ENCODE measurements around the gene PRDX2.
A peak's percentile ranks its signal among the peaks of the same experiment; 100 is the strongest.

PRDX2 gene

DNA sequence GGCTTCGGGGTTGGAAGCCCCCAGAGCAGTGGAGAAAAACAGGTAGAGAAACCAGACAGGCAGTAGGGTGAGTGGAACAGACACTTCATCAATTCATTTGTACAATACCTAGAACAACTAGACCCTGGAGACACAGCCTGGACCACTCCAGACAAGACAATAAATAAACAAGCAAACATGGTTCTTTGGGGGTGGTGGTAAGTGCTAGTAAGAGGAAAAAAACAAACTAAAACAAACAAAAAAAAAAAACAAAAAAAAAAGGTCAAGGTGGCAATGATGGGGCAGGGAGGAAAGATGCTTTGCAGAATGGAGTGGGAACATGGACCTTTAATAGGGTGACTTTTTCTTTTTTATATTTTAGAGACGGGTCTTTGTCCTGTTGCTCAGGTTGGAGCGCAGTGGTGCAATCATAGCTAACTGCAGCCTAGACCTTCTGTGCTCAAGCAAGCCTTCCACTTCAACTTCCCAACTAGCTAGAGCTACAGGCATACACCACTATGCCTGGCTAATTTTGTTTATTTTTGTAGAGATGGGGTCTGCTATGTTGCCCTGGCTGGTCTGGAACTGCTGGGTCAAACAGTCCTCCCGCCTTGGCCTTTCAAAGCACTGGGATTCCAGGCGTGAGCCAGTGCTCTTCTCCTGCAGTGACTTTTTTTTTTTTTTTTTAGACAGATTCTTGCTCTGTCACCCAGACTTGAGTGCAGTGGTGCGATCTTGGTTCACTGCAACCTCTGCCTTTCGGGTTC lies 7.2 kb downstream of the PRDX2 start:
- intact Hi-C loops (cut with DNase I): no loop called here
- no peak for DNase-seq

- intact Hi-C loops (cut with DNase I): no loop called here
- peak; percentile 81 to 99 (median 90) for DNase-seq
Measured at GRCh38 chr19:12793290-12794195, 8.1 kb downstream of the PRDX2 start.

GRCh38 chr19:12792853-12793289 lies 8.7 kb downstream of the PRDX2 start:
- intact Hi-C loops (cut with DNase I): no loop called here
- DNase-seq: no peak

- DNase-seq: peak; percentile 45 to 95 (median 64)
- intact Hi-C loops (cut with DNase I): no loop called here
Measured at GRCh38 chr19:12792051-12792852, 9.3 kb downstream of the PRDX2 start.

DNA sequence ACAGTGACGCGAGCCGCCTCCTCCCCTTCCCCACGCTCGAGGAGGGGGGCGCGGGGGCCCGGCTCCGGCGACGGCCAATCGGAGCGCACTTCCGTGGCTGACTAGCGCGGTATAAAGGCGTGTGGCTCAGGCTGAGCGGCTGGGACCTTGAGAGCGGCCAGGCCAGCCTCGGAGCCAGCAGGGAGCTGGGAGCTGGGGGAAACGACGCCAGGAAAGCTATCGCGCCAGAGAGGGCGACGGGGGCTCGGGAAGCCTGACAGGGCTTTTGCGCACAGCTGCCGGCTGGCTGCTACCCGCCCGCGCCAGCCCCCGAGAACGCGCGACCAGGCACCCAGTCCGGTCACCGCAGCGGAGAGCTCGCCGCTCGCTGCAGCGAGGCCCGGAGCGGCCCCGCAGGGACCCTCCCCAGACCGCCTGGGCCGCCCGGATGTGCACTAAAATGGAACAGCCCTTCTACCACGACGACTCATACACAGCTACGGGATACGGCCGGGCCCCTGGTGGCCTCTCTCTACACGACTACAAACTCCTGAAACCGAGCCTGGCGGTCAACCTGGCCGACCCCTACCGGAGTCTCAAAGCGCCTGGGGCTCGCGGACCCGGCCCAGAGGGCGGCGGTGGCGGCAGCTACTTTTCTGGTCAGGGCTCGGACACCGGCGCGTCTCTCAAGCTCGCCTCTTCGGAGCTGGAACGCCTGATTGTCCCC lies 10.1 kb downstream of the PRDX2 start, which contains the start of gene JUNB:
TSS of gene JUNB (plus strand) at position 142 of the 706 bp plus-strand sequence. CDS start at position 428, 286 bp downstream.
- intact Hi-C loops (cut with DNase I): loop anchor here (2.0 kb wide), 1 partner anchor 57 kb away; the partner anchor contains the start of gene TRIR
- DNase-seq: peak; percentile 96 to 100 (median 98)

DNA sequence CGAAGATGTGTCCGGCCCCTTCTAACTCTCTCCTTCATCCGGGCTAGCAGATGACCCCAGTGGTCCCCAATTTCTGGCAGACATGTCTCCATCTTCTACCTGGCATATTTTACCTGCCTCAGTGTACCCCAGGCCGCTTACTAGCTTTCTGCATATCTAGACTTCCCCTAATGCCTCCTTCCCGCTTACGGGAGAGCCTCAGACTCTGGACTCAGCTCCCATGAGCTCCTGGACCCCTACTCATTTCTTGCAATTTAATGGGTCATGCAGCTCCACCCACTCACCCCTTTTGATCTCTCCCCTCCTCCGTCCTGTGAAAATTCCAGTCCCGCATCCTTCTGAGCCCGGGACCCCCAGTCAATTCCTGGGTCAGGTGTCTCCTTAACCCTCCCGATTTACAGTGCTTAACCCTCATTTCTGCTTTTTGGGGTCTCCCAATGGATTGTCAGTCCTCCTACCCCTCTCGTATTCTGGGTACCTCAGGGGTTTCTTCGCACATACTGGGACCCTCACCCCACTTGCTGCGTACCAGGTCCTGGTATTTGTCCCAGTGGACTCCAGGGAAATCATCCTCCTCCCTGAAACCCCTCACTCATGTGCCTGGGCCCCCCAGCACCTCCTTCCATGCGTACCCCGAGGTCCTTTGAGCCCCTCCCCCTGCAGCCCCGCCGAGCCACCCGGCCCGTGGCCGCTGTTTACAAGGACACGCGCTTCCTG lies 10.8 kb downstream of the PRDX2 start:
- DNase-seq: no peak
- intact Hi-C loops (cut with DNase I): loop anchor here (2.0 kb wide), 1 partner anchor 56 kb away; the partner anchor contains the start of gene TRIR

GRCh38 chr19:12789904-12790619 lies 11.5 kb downstream of the PRDX2 start:
- intact Hi-C loops (cut with DNase I): loop anchor here (2.0 kb wide), 1 partner anchor 55 kb away; the partner anchor contains the start of gene TRIR
- DNase-seq: peak; percentile 92 to 100 (median 97)

DNA sequence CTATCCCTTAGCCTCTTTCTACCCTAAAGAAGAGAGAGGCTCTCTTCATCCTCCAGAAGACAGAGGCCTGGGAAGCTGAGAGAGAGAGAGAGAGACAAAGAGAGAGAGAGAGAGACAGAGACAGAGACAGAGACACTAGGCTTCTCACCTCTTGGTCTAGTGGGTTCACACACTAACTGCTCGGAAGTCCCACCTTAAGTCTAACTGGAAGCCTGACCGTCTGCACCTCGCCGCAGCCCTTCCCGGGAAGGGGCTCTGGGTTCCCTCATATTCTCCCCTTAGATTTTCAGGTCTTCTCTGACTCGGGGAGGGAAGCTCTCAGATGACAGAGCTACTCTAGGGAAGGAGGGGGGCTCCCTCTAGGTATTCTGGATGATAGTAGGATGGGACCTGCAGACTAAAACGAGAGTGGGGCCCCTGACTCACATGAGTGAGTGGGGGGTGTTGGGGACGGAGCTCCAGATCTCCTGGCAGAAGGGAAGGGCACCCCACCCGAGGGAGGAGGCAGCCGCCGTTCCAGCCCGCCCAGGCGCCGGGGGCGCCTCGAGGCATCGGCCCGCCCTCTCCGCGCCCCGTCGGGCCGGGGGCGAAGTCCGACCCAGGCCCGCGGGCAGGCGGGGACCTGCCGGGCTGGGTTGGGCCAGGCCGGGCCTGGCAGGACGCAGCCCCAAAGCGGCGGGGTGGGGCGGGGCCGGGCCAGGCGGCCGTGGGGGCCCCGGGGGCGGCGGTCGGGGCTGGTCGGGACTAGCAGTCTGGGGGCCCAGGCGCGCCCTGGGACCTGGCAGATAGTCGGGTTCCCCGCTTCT lies 12.3 kb downstream of the PRDX2 start:
- no peak for DNase-seq
- intact Hi-C loops (cut with DNase I): no loop called here

DNA sequence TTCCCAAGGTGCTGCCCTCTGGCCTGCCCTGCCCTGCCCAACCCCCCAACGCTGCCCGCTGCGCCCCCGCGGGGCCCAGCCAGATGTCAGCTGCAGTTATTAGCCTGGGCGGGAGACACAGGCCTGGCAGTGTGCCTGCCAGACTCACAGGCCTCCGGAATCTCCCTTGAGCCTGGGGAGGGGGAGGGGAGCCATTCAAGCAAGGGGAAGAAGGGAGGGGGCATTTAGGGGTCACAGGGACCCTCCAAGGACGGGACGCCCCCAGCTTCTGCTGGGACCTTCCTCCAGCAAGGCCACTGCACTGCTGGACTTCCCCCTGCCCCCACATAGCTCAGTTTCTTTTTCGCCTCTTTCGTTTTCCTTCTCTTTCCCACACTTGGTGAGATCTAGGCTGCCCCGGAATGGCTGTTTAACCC lies 12.9 kb downstream of the PRDX2 start:
- peak in 8 of 10 donors; percentile 36 to 95 (median 64) for DNase-seq
- intact Hi-C loops (cut with DNase I): no loop called here

DNA sequence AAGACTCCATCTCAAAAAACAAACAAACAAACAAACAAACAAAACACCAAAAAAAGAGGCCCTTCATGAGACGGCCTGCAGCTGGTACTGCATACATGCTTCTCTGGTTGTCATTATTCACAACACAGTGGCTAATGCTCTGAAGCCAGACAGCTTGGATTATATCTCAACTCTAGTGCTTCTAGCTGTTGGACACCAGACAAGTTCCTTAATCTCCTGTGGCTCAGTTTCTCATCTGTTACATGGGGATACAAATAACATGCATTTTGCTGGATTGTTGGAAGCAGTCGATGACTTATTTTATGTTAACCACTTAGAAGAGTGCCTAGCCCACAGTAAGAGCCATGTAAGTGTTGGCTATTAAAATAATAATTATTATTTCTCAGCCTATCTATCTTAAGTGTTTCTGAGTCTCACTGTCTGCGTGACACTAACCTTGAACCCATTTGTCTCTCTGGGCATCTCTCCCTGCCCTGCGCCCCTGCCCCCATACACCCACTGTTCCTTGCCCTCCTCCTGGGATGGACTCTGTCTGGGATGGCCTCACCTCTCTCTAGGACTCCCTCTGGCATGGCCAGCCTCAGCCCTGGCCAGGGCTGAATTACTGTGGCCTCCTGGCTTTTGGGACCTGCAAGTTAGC lies 13.4 kb downstream of the PRDX2 start:
- no peak for DNase-seq
- intact Hi-C loops (cut with DNase I): no loop called here

DNA sequence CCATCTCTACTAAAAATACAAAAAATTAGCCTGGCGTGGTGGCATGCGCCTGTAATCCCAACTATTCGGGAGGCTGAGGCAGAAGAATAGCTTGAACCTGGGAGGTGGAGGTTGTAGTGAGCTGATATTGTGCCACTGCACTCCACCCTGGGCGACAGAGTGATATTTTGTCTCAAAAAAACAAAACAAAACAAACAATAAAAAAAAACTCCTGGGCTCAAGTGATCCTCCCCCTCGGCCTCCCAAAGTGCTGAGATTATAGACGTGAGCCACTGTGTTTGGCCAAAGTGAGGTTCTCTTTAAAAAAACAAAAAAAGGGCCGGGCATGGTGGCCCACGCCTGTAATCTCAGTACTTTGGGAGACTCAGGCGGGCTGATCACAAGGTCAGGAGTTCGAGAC lies 14.1 kb downstream of the PRDX2 start:
- DNase-seq: no peak
- intact Hi-C loops (cut with DNase I): no loop called here

DNA sequence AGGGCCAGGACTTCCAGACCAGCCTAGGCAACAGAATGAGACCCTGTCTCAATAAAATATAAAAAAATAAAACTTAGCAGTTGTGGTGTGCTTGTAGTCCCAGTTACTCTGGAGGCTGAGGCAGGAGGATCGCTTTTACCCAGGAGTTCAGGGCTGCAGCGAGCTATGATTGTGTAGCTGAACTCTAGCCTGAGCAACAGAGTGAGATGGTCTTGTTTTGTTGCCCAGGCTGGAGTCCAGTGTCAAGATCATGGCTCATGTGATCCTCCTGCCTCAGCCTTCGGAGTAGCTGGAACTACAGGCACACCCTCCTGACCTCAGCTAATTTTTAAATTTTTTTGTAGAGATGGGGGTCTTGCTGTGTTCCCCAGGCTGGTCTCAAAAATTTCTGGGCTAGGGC lies 14.6 kb downstream of the PRDX2 start:
- DNase-seq: no peak
- intact Hi-C loops (cut with DNase I): no loop called here

DNA sequence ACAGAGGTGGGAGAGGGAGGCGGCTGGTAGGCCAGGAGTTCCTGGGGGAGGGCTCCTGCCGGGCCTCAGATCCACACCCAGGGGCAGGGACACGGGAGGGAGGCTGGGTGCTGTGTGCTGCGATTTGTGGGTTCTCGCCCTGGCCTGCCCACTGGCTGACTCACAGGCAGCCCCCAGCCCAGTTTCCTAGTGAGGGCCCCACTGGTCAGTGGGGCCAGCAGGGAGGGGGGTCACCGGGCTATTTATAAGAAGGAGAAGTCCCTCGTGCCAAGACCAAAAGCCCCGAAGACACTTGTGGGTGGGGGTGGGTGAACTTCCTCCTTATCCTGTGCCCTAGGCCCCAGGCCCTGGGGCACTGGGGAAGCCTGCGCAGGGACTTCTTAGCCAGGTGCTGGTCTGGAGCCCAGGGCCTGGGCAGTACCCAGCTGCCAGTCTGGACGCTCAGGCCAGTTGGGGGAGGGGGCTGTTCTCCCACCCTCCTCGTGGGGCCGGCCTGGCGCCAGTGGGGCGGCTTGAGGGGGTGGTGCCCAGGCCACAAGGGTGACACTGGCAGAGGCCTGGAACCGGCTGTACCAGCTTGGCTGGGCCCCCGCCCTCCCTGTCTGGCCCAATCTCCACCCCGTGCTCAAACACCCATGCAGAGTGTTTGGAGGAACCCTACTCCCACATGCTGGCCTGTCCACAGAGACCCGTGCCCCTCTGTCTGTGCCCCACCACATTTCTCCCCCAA lies 15.3 kb downstream of the PRDX2 start:
- intact Hi-C loops (cut with DNase I): no loop called here
- DNase-seq: peak in 7 of 10 donors; percentile 35 to 90 (median 60)

DNA sequence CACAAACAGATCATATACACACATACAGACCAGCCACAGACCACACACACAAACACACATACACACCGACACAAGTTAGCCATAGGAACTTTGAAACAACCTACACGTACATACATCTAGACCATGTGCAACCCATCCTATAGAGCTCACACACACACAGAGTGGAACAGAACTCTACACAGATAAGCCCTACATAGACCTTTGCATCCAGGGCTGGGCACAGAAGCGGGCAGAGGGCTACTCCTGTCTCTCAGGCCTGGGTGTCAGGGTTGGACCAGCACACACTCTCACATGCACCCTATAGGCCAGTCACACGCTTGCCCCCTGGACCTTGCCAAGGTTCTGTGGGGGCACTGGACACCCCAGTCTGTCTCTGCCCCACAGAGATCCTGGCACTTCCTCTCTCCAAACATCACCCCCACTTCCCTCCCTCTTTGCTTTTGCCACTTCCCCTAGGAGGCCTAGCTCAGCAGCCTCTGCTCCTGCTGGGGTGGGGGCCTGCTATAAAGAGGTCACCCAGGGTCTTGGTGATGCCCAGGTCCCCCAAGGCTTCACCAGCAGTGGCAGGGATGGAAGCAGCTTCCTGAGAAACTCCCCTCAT lies 16.1 kb downstream of the PRDX2 start:
- intact Hi-C loops (cut with DNase I): no loop called here
- DNase-seq: no peak

DNA sequence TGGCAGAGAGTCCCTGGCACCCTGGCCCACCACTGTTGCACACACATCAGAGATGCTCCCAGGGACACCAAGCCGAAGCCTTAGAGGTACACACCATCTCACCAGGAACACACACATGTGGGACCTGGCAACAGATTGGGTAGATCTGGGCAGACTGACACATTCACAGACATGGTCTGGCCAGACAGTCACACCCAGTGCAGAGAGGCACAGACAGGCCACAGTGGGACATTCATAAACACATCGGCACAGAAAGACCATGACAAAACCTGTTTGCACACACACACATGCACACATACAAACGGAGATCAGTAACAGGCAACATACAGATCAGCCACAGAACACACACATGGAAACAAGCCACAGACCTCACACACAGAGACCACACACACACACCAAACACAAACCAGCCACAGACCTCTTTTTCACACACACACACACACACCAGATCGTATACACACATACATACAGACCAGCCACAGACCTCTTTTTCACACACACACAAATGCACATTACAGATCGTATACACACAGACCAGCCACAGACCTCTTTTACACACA lies 16.6 kb downstream of the PRDX2 start:
- intact Hi-C loops (cut with DNase I): no loop called here
- no peak for DNase-seq

DNA sequence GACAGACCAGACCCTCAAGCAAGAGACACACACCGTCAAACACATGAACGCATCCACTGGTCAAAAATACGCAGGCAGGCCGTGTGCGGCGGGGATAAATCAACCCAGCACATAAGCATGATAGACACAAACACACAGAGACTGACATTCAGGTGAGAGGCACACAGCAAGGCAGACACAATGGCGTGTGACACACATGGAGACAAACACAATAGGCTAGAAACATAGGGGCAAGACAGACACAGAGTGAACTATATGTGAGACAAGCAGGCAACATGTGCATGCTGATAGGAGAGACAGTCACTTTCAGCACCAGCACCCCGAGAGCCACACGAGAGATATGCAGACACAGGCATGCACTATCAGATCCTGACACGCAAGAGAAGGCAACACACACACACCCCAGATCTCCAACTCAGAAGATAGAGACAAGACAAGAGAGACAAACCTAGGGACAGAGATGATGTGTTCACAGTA lies 17.2 kb downstream of the PRDX2 start:
- no peak for DNase-seq
- intact Hi-C loops (cut with DNase I): no loop called here

All from posterior cingulate gyrus (tissue), 11 donors.